GM21717 (cell line): ENCODE results near the gene E2F4.

Experiments
- ATAC-seq: cut with Tn5 transposase; IDR thresholded peaks from one replicate; pipeline ENCODE4 v1.9.1; 2021; ENCODE audit warnings: mild to moderate bottlenecking, moderate library complexity; ENCODE audit not compliant: unreplicated experiment

The E2F4 gene

GRCh38 chr16:67190448-67191399 is 1.2 kb upstream of the E2F4 start:
- no peak for ATAC-seq

- no peak for ATAC-seq
Observed at GRCh38 chr16:67191411-67191994, 452 bp upstream of the E2F4 start.

- peak; percentile 4 for ATAC-seq
Observed at GRCh38 chr16:67192781-67193361, 916 bp downstream of the E2F4 start.

- ATAC-seq = no peak
Observed at GRCh38 chr16:67193536-67193935, 1.6 kb downstream of the E2F4 start.

GRCh38 chr16:67194260-67194659 is 2.3 kb downstream of the E2F4 start:
- ATAC-seq = no peak

GRCh38 chr16:67195676-67196075 is 3.7 kb downstream of the E2F4 start:
- ATAC-seq = no peak

GRCh38 chr16:67196881-67197280 is 4.9 kb downstream of the E2F4 start:
- no peak for ATAC-seq

GRCh38 chr16:67197704-67198103 is 5.7 kb downstream of the E2F4 start:
- ATAC-seq = no peak

- ATAC-seq = no peak
Observed at GRCh38 chr16:67198238-67198734, 6.3 kb downstream of the E2F4 start.

GRCh38 chr16:67199011-67199807 is 7.3 kb downstream of the E2F4 start, which contains the start of gene ELMO3:
Gene ELMO3 (plus strand): TSS chr16:67199131. CDS start chr16:67199327, 196 bp downstream.
- ATAC-seq = no peak

GRCh38 chr16:67199808-67200198 is 7.8 kb downstream of the E2F4 start:
- ATAC-seq = no peak

- ATAC-seq = no peak
Observed at GRCh38 chr16:67200491-67200890, 8.5 kb downstream of the E2F4 start.

GRCh38 chr16:67201411-67202345 is 9.7 kb downstream of the E2F4 start:
- no peak for ATAC-seq

GRCh38 chr16:67202426-67202825 is 10.5 kb downstream of the E2F4 start:
- ATAC-seq = no peak

- ATAC-seq = no peak
Observed at GRCh38 chr16:67202956-67203493, 11.1 kb downstream of the E2F4 start.

GRCh38 chr16:67204076-67204475 is 12.1 kb downstream of the E2F4 start:
- no peak for ATAC-seq

GRCh38 chr16:67206129-67206837 is 14.3 kb downstream of the E2F4 start:
- ATAC-seq = no peak

- no peak for ATAC-seq
Observed at GRCh38 chr16:67206838-67207248, 14.9 kb downstream of the E2F4 start.
